HEK293T (cell line): Measurements from ENCODE around the gene MAST2.

ENCODE experiments used
- BHLHE40 ChIP-seq: fragments of 450-650 bp; IDR thresholded peaks from 2 replicates; pipeline ENCODE4 v1.6.1; 2016; ENCODE audit warnings: mild to moderate bottlenecking, moderate library complexity, borderline replicate concordance
- ELF4 ChIP-seq: fragments of 450-650 bp; IDR thresholded peaks from 2 replicates; pipeline ENCODE4 v1.6.1; 2017; ENCODE audit warnings: antibody characterized with exemption
- FOXA1 ChIP-seq: fragments of 450-650 bp; IDR thresholded peaks from 2 replicates; pipeline ENCODE4 v1.6.1; 2016; ENCODE audit warnings: mild to moderate bottlenecking
- FOXM1 ChIP-seq: fragments of 450-650 bp; IDR thresholded peaks from 2 replicates; pipeline ENCODE4 v1.6.1; 2017; ENCODE audit warnings: mild to moderate bottlenecking, borderline replicate concordance
- HDGF ChIP-seq: fragments of 450-650 bp; IDR thresholded peaks from 2 replicates; pipeline ENCODE4 v1.6.1; 2017; ENCODE audit warnings: antibody characterized with exemption, borderline replicate concordance
- L3MBTL2 ChIP-seq: fragments of 450-650 bp; conservative IDR thresholded peaks from 2 replicates; pipeline ENCODE4 v1.6.1; 2016; ENCODE audit warnings: mild to moderate bottlenecking
- NFRKB ChIP-seq: fragments of 450-650 bp; IDR thresholded peaks from 2 replicates; pipeline ENCODE4 v1.6.1; 2016; ENCODE audit warnings: mild to moderate bottlenecking, moderate library complexity
- SP1 ChIP-seq: fragments of 450-650 bp; IDR thresholded peaks from 2 replicates; pipeline ENCODE4 v1.6.1; 2017
- SUZ12 ChIP-seq: fragments of 450-650 bp; IDR thresholded peaks from 2 replicates; pipeline ENCODE4 v1.6.1; 2016; ENCODE audit warnings: mild to moderate bottlenecking
- TARDBP ChIP-seq: fragments of 450-650 bp; IDR thresholded peaks from 2 replicates; pipeline ENCODE4 v1.6.1; 2016

GRCh38 chr1:45803299-45803780, at the start of gene MAST2:
- TF ChIP-seq SUZ12 (no peak), TARDBP (no peak), SP1 (no peak), ELF4 (no peak), HDGF (no peak), BHLHE40 (no peak), FOXM1 (no peak), FOXA1 (no peak), L3MBTL2 (no peak), NFRKB (no peak)
